Stimulated activated CD8-positive, alpha-beta memory T cell treated with anti-CD3 and anti-CD28 coated beads, Interleukin-7, amount 100 ng/mL, for 24 hours (primary cell): ENCODE results near the gene ZNF79.
"Not testable (repeated sequence)": the region's sequence is repeated elsewhere in the genome, so short reads cannot be mapped to it uniquely, and the experiment has no call there.

Experiments used
- DNase-seq: peaks from one replicate; pipeline ENCODE4 v3.0.0-alpha.2; 2020; ENCODE audit warnings: low read depth

The ZNF79 gene

GRCh38 chr9:127455324-127455992 is 31.3 kb downstream of the ZNF79 start:
- DNase-seq, result no peak

DNA sequence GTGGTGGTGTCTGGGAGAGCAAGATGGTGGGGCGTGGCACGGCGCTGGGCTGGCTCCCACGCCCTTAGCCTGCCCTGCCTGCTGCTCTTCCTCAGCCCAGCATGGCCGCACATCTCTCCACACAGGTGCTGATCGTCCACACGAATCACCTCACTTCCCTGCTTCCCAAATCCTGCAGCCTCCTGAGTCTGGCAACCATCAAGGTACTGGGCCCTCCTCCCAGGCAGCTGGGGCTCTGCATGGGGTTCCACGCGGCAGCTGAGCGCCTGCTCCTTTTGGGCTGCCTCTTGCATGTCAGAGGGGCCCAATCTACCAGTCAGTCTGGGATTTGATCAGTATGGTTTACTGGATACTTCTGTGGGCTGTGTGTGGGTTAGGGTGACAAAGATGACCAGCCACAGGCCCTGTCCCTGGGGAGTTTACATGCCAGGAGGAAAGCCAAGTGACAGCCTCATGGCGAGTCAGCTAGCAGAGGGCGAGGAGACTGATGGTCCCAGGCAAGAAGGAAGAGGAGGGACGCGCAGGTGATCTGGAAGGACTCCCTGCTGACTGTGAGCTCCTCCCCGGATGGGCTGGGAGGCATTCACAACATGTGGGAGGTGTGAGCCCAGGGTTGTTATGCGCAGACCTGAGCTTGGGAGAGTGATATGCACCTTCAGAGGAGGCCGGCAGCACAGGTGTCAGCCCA is 33.2 kb downstream of the ZNF79 start:
- no peak for DNase-seq

GRCh38 chr9:127458921-127459320 is 34.7 kb downstream of the ZNF79 start:
- no peak for DNase-seq

DNA sequence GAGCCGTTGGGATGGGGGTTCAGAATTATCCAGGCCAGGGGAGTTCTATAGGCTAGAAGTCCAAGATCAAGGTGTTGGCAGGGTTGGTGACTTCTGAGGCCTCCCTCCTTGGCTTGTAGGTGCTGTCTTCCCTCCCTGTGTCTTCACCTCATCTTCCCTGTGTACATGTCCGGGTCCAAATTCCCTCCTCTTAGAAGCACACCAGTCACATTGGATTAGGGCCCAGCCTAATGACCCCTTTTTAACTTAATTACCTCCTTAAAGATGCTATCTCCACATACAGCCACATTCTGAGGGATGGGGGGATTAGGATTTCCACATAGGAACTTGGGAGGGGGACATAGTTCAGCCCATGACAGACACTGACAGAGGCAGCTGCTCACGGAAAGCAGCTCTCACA is 39.2 kb downstream of the ZNF79 start:
- no peak for DNase-seq

- DNase-seq, result no peak
Measured at GRCh38 chr9:127463911-127464310, 39.7 kb downstream of the ZNF79 start.

GRCh38 chr9:127466407-127466917 is 42.3 kb downstream of the ZNF79 start:
- not testable (repeated sequence) for DNase-seq

DNA sequence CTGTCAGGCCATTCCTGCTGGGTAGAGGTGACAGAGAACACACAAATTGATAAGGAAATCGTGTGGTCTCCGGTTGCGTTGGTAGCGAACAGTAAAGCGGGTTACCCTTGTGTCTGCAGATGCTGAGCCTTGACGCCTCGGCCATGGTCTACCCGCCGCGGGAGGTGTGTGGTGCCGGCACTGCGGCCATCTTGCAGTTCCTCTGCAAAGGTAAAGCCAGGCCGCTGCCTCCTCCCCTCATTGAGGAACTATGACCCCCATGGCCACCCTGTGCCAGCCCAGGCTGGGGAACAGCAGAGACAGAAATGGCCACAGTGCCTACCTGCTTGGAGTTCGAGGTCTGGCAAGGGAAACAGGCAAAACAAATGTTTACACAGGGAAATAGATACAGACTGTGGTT is 43.4 kb downstream of the ZNF79 start:
- no peak for DNase-seq

- DNase-seq, result no peak
Measured at GRCh38 chr9:127470662-127471061, 46.5 kb downstream of the ZNF79 start.

DNA sequence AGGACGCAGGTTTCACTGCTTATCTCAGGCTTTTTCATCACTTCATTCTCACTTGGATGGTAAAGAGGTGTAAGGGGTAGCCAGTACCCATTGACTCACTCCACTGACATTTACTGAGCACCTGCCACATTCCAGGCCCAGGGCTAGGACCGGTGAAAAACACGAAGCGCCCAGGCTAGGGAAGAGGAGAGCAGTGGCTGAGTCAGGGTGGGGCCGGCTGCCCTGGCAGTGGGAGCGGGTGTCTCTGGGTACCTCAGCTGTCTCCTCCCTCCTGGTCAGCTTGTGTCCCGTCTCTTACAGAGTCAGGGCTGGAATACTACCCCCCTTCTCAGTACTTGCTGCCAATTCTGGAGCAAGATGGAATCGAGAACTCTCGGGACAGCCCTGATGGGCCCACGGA is 49.3 kb downstream of the ZNF79 start:
- DNase-seq, result no peak

DNA sequence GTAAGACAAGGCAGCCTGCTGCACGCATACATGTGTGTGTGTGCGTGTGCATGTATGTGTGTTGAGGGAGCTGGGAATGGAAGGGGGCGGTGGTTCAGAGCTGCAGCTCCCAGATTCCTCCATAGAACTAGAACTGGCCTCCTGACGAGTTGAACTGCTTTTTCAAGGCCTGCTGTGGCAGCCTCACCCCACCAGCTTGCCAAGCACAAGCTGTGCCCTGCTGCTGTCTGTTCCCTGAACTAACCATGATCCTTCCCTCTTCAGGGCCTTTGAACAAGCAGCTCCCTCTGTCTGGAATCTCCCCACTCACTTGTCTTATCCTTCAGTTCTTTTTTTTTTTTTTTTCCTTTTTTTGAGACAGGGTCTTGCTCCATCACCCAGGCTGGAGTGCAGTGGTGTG is 49.8 kb downstream of the ZNF79 start:
- no peak for DNase-seq

GRCh38 chr9:127474592-127474991 is 50.4 kb downstream of the ZNF79 start:
- no peak for DNase-seq

DNA sequence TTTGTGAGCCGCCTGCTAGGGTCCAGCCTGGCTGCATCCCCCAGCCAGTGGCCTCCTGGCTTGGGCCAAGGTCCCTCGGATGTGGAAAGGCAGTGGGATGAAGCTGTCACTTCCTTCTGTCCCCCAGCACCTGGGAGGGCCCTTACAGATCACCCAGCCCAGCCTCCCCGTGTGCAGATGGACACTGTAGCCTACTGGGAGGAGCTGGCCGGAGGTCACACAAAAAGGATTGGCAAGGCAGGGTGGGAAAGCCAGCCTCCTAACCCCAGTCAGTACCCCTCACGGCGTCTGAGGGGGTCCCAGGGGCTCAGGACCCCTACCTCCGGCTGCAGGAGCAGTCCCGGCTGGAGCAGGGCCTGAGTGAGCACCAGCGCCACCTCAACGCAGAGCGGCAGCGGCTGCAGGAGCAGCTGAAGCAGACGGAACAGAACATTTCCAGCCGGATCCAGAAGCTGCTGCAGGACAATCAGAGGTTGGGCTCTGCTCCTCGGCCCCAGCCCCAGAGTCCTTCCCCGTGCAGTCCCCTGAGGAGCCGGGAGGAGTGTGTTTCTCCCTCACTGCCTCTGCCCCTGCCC is 55.4 kb downstream of the ZNF79 start:
- DNase-seq, result no peak

DNA sequence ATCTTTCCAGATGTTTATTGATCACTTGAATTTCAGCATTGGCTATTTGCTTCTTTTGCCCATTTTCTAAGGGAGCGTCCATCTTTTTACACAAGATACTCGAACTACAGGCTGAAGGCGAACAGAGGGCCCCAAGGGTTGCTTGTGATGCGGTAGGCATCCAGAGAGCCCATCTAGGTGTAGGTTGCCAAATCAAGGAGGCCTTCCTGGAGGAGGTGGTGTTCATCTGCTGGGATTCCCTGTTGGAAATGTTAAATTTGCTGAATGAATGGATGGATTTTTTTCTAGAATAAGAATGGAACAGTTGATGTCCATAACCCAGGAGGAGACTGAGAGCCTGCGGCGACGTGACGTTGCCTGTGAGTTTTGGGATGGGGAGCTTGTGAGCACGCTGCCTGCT is 58.5 kb downstream of the ZNF79 start:
- no peak for DNase-seq

GRCh38 chr9:127485995-127486394 is 61.8 kb downstream of the ZNF79 start:
- DNase-seq, result no peak

GRCh38 chr9:127488946-127489345 is 64.8 kb downstream of the ZNF79 start:
- DNase-seq, result no peak

DNA sequence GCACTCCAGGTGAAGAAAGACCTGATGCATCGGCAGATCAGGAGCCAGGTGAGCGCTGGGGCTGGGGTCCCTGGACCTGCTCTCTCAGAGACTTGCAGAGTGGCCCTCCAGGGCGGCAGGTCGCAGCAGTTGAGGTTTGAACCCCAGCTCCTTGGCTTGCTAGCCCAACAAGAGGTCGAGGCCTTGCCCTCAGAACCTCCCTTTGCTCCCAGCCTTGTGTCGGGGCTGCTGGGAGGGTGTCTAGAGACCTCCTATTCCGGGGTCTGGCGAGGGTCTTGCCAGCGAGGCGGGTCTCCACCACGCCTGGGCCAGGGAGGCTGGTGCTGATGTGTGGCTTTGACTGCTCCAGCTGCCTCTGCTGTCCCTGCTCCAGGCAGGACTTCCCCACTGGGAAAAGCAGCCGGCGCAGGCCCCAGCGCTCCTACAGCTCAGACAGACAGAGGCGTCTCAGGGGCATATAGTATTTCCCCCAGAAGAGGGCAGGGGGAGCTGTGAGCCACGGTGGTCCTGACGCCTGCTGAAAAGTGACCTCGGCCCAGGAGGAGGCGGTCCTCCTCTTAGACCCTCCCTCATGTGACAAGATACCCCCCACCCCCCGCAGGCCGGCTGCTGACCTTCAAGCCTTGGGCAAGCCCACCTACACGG is 65.4 kb downstream of the ZNF79 start:
- DNase-seq, result no peak

GRCh38 chr9:127490535-127491230 is 66.5 kb downstream of the ZNF79 start:
- no peak for DNase-seq

GRCh38 chr9:127491516-127491915 is 67.3 kb downstream of the ZNF79 start:
- DNase-seq, result no peak

GRCh38 chr9:127492616-127493015 is 68.4 kb downstream of the ZNF79 start:
- no peak for DNase-seq

DNA sequence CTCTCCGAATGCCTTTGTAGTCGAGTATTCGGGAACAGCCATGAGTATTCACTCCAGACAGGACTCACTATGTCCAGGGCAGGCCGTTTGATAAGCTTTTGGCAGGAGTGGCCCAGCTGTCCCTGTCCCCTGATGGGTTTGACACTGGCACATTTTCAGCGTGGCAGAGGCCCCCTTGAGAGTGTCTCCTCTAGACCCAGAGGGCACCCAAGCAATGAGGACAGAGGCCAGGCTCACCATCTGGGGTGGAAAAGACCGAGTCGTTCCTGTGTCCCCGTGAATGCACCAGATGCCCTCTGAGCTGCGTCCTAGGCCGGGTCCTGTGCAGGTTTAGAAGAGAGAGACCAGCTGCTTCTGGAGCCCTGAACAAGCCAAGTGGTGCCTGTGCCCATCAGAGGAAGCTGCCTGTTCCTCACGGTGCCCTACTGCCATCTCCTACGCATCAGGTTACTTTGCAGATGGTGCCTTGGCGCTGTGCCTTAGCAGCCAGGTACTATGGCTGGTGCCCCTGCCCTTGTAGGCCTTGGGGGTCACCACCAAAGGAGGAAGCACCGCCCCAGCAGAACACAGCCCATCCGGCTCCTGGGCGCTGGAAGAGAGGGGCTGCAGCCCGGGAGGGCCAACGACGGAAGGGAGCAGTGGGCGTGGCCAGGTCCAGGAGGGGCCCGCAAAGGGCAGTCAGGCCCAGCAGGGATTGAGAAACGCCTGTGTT is 69.6 kb downstream of the ZNF79 start:
- DNase-seq, result no peak

- no peak for DNase-seq
Measured at GRCh38 chr9:127494304-127494702, 70.1 kb downstream of the ZNF79 start.
